K562 (cell line): ENCODE measurements around the gene HEXIM1. TPM values are rescaled to one million over a fixed set of nuclear protein-coding genes. Genes with fewer than 3 reads are reported as not detected.

Experiments
- CBX3 ChIP-seq, 2 experiments: IDR thresholded peaks; 1 replicate in 1 of 2; 2 replicates in 1 of 2; pipeline ENCODE4 v1.6.1; 2012; ENCODE audit warnings: inconsistent platforms in 2 of 2, low read length in 2 of 2, borderline replicate concordance in 1 of 2, control low read depth in 1 of 2
- CHD4 ChIP-seq: fragments of 200-600 bp; sonication (generic); IDR thresholded peaks from 3 replicates; pipeline ENCODE4 v1.6.1; 2012; ENCODE audit warnings: low read depth, mild to moderate bottlenecking, mixed read lengths, low read length, inconsistent platforms; ENCODE audit not compliant: insufficient read depth, insufficient replicate concordance, poor library complexity, severe bottlenecking
- ELF1 ChIP-seq: fragments of 200-800 bp; sonication (Bioruptor generic); IDR thresholded peaks from 2 replicates; pipeline ENCODE4 v1.6.1; 2016; ENCODE audit warnings: missing genetic modification characterization, missing compliant biosample characterization
- ILF3 ChIP-seq: fragments of 450-650 bp; IDR thresholded peaks from 2 replicates; pipeline ENCODE4 v1.6.1; 2018; ENCODE audit warnings: antibody characterized with exemption, mild to moderate bottlenecking, moderate library complexity, borderline replicate concordance
- NR1H2 ChIP-seq: sonication (generic); formaldehyde crosslinking; IDR thresholded peaks from 2 replicates; pipeline ENCODE4 v1.4.0; 2020; ENCODE audit warnings: mild to moderate bottlenecking, missing genetic modification reagents
- PCBP1 ChIP-seq: fragments of 200-400 bp; formaldehyde crosslinking; IDR thresholded peaks from 2 replicates; pipeline ENCODE4 v1.6.1; 2018; ENCODE audit warnings: mild to moderate bottlenecking, low read depth, low read length; ENCODE audit not compliant: poor library complexity, severe bottlenecking
- POLR3A ChIP-seq: IDR thresholded peaks from 2 replicates; pipeline ENCODE4 v1.6.1; 2011; ENCODE audit warnings: borderline replicate concordance, mild to moderate bottlenecking, moderate library complexity; ENCODE audit not compliant: insufficient read length, insufficient read depth; ENCODE audit errors: extremely low read depth
- RBM14 ChIP-seq: fragments of 200-400 bp; formaldehyde crosslinking; IDR thresholded peaks from 2 replicates; pipeline ENCODE4 v1.6.1; 2018; ENCODE audit warnings: low read depth, mild to moderate bottlenecking, low read length, moderate library complexity, borderline replicate concordance; ENCODE audit not compliant: insufficient read depth
- SMAD3 ChIP-seq: fragments of 450-650 bp; formaldehyde crosslinking; conservative IDR thresholded peaks from 2 replicates; pipeline ENCODE4 v1.4.0; 2020; ENCODE audit warnings: mild to moderate bottlenecking
- ZBTB7A ChIP-seq: IDR thresholded peaks from 2 replicates; pipeline ENCODE4 v1.6.1; 2011; ENCODE audit warnings: low read depth, mild to moderate bottlenecking, low read length, moderate library complexity, borderline replicate concordance; ENCODE audit not compliant: control insufficient read depth
- ZNF263 ChIP-seq: sonication (generic); formaldehyde crosslinking; IDR thresholded peaks from 2 replicates; pipeline ENCODE4 v1.8.0; 2022; ENCODE audit warnings: mild to moderate bottlenecking, missing genetic modification reagents, borderline replicate concordance
- ZNF57 ChIP-seq: fragments of 450-650 bp; formaldehyde crosslinking; IDR thresholded peaks from 2 replicates; pipeline ENCODE4 v1.4.0; 2020; ENCODE audit warnings: mild to moderate bottlenecking, moderate library complexity
- polyA plus RNA-seq, 8 experiments: library from polyadenylated mRNA; depleted of rRNA in 4 of 8; stranded (reverse) in 5 of 8; unstranded in 3 of 8; fragments of >200 nt; fragmentation: Nextera tagmentation in 2 of 8; fragmentation: Illumina TruSeq in 1 of 8; extraction: Ambion mirVana in 2 of 8; extraction: Trizol in 1 of 8; gene quantifications; 2 replicates each; pipeline versions ENCODE4 v1.2.1 to v1.2.3, GENCODE V29; 2011 to 2014; ENCODE audit warnings: inconsistent platforms in 1 of 8, missing spikeins in 1 of 8
- total RNA-seq, 7 experiments: library from RNA; depleted of rRNA in 6 of 7; stranded (reverse); fragments of >200 nt in 6 of 7; fragmentation: Illumina TruSeq in 2 of 7; extraction: Trizol in 2 of 7; gene quantifications; 2 replicates each; pipeline versions ENCODE4 v1.2.1 to v1.2.3, GENCODE V29; 2011 to 2021; ENCODE audit warnings: low replicate concordance in 1 of 7
- TF ChIP-seq, protein P1 (sequence below), 2 experiments: fragments of 450-650 bp; formaldehyde crosslinking in 1 of 2; IDR thresholded peaks; 2 replicates each; pipeline versions ENCODE4 v1.4.0 to v1.6.1; 2014 to 2020; ENCODE audit warnings: mild to moderate bottlenecking in 2 of 2, borderline replicate concordance in 1 of 2, low read depth in 1 of 2
- TF ChIP-seq, protein P2 (sequence below), 2 experiments: IDR thresholded peaks in 1 of 2; conservative IDR thresholded peaks in 1 of 2; 2 replicates each; pipeline ENCODE4 v1.6.1; 2016; ENCODE audit warnings: low read depth in 2 of 2, mild to moderate bottlenecking in 1 of 2, missing compliant biosample characterization in 1 of 2, missing genetic modification characterization in 1 of 2, moderate library complexity in 1 of 2

Gene HEXIM1
- total and polyA plus RNA-seq, 9 of the 15 experiments (the other 6 are each of a cell fraction or from before 2014, with no cell fraction given): 1.4 to 28.3 (median 9.1) TPM

DNA sequence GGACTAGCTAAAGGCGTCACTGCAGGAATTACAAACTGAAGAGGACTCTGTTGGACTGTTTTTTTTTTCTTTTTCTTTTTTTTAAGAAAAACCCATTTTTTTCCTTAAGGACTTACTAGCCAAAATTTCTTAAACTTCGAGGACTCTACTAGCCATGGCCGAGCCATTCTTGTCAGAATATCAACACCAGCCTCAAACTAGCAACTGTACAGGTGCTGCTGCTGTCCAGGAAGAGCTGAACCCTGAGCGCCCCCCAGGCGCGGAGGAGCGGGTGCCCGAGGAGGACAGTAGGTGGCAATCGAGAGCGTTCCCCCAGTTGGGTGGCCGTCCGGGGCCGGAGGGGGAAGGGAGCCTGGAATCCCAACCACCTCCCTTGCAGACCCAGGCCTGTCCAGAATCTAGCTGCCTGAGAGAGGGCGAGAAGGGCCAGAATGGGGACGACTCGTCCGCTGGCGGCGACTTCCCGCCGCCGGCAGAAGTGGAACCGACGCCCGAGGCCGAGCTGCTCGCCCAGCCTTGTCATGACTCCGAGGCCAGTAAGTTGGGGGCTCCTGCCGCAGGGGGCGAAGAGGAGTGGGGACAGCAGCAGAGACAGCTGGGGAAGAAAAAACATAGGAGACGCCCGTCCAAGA, 878 bp downstream of the HEXIM1 start (continued):
- TF ChIP-seq, protein P1, sequence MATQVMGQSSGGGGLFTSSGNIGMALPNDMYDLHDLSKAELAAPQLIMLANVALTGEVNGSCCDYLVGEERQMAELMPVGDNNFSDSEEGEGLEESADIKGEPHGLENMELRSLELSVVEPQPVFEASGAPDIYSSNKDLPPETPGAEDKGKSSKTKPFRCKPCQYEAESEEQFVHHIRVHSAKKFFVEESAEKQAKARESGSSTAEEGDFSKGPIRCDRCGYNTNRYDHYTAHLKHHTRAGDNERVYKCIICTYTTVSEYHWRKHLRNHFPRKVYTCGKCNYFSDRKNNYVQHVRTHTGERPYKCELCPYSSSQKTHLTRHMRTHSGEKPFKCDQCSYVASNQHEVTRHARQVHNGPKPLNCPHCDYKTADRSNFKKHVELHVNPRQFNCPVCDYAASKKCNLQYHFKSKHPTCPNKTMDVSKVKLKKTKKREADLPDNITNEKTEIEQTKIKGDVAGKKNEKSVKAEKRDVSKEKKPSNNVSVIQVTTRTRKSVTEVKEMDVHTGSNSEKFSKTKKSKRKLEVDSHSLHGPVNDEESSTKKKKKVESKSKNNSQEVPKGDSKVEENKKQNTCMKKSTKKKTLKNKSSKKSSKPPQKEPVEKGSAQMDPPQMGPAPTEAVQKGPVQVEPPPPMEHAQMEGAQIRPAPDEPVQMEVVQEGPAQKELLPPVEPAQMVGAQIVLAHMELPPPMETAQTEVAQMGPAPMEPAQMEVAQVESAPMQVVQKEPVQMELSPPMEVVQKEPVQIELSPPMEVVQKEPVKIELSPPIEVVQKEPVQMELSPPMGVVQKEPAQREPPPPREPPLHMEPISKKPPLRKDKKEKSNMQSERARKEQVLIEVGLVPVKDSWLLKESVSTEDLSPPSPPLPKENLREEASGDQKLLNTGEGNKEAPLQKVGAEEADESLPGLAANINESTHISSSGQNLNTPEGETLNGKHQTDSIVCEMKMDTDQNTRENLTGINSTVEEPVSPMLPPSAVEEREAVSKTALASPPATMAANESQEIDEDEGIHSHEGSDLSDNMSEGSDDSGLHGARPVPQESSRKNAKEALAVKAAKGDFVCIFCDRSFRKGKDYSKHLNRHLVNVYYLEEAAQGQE (IDR thresholded peaks at IDR 0.05; ENCODE audit: borderline replicate concordance): peak; percentile 67
- TF ChIP-seq, protein P1 (CRISPR knock-in tag; IDR thresholded peaks at IDR 0.05; ENCODE audit: low read depth): no peak
- TF ChIP-seq ZNF263 (CRISPR knock-in tag) (peak; percentile 77), RBM14 (no peak), NR1H2 (CRISPR knock-in tag) (0 out of 2 replicates have a peak, but pooled peaks have one; percentile 66), ZNF57 (CRISPR knock-in tag) (no peak), ILF3 (no peak), PCBP1 (no peak), ZBTB7A (peak; percentile 95; the same call in 1 of the 2 replicates), SMAD3 (CRISPR knock-in tag) (no peak), CHD4 (no peak), ELF1 (tag) (no peak), CBX3 (IDR thresholded peaks at IDR 0.05; ENCODE audit: borderline replicate concordance in 1 of 2, low read length in 2 of 2) (no peak), POLR3A (no peak)
- TF ChIP-seq, protein P2, sequence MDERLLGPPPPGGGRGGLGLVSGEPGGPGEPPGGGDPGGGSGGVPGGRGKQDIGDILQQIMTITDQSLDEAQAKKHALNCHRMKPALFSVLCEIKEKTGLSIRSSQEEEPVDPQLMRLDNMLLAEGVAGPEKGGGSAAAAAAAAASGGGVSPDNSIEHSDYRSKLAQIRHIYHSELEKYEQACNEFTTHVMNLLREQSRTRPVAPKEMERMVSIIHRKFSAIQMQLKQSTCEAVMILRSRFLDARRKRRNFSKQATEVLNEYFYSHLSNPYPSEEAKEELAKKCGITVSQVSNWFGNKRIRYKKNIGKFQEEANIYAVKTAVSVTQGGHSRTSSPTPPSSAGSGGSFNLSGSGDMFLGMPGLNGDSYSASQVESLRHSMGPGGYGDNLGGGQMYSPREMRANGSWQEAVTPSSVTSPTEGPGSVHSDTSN (CRISPR knock-in tag; IDR thresholded peaks at IDR 0.05; ENCODE audit: low read depth): no peak
- TF ChIP-seq, protein P2 (tag; conservative IDR thresholded peaks at IDR 0.05; ENCODE audit: low read depth): no peak
